ENCODE measurements around the gene CBX5. TPM values are rescaled to one million over a fixed set of nuclear protein-coding genes. Genes with fewer than 3 reads are reported as not detected.

The CBX5 gene
- total RNA-seq, 1 experiment from 2014 or later: 85.5 TPM

DNA sequence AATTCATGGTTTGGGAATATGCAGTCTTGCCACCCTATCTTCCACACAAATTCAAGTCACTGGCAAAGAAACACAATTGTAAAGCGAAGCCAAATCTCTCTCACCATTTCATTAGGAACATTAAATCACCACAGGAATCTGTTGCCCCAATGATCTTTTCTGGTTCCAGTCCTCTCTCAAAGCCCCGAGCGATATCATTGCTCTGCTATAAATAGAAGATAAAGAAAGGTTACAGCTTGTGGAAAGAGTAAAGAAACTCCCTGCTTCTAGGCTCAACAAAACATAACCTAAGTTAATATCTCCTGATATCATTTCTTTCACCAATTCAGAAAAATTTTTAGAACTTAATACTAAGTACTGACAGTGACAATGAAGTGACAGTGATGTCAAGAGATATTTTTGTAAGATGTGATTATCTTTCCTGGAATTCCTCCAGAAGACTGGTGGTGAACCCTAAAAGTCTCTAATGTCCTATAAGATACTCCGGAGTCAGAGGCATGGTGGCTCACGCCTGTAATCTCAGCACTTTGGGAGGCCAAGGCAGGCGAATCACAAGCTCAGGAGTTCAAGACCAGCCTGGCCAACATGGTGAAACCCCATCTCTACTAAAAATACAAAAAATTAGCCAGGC is 33.8 kb downstream of the CBX5 start:
- Histone ChIP-seq H3K36me3 (ENCODE audit: control insufficient read depth, insufficient read depth, low read length) (no peaks in the 10 kb centered on the region; the same call in 1 of the 2 replicates), H3K4me3 (ENCODE audit: low read depth, low read length) (no peak overlapping the region), H3K9me3 (no peaks in the 10 kb centered on the region), H3K27me3 (replicated peaks; ENCODE audit: control insufficient read depth, insufficient read depth, low read length) (no peaks in the 10 kb centered on the region), H3K4me1 (no peaks in the 10 kb centered on the region)
- ChIA-PET POLR2A (no interaction called here), CTCF (interaction anchor here (0.6 to 0.7 kb wide), 2 partner anchors 15 to 529 kb away, joined by 3 read pairs; no protein-coding TSS in a partner anchor)
- DNase-seq: no peak
- intact Hi-C loops (cut with micrococcal nuclease; ENCODE audit: unreplicated experiment): no loop called here
- Mint-ChIP-seq H3K36me3 (ENCODE audit: insufficient read depth, unreplicated experiment) (peaks cover 31% of the 10 kb centered on the region), H3K4me1 (ENCODE audit: low read depth, unreplicated experiment) (no peaks in the 10 kb centered on the region), H3K27ac (ENCODE audit: unreplicated experiment) (no peak overlapping the region), H3K27me3 (ENCODE audit: insufficient read depth, unreplicated experiment) (no peaks in the 10 kb centered on the region), H3K9me3 (ENCODE audit: unreplicated experiment) (no peaks in the 10 kb centered on the region), H3K4me3 (ENCODE audit: unreplicated experiment) (no peak overlapping the region)
- TF ChIP-seq CTCF (IDR thresholded peaks at IDR 0.05; ENCODE audit: insufficient read depth in 1 of 2, low read depth in 1 of 2, low read length in 1 of 2, severe bottlenecking in 1 of 2, unreplicated experiment in 1 of 2): no peak
- no TSS peak for BruUV-seq (replicated peaks)

GRCh38 chr12:54240971-54241588 is 38.8 kb downstream of the CBX5 start:
- ChIA-PET POLR2A (no interaction called here), CTCF (interaction anchor here (0.6 kb wide), 1 partner anchor 84 kb away, joined by 4 read pairs; the partner anchor contains the start of gene COPZ1)
- H3K4me1 ChIP-seq: no peaks in the 10 kb centered on the region
- intact Hi-C loops (cut with micrococcal nuclease; ENCODE audit: unreplicated experiment): no loop called here
- no peaks in the 10 kb centered on the region for H3K36me3 ChIP-seq (ENCODE audit: control insufficient read depth, insufficient read depth, low read length)
- H3K36me3 Mint-ChIP-seq (ENCODE audit: insufficient read depth, unreplicated experiment): peaks cover 6% of the 10 kb centered on the region
- H3K27ac Mint-ChIP-seq (ENCODE audit: unreplicated experiment): no peak overlapping the region
- no peaks in the 10 kb centered on the region for H3K4me1 Mint-ChIP-seq (ENCODE audit: low read depth, unreplicated experiment)
- no peaks in the 10 kb centered on the region for H3K9me3 Mint-ChIP-seq (ENCODE audit: unreplicated experiment)
- DNase-seq: no peak
- H3K27me3 ChIP-seq (replicated peaks; ENCODE audit: control insufficient read depth, insufficient read depth, low read length): no peaks in the 10 kb centered on the region
- H3K4me3 ChIP-seq (ENCODE audit: low read depth, low read length): no peak overlapping the region
- H3K27me3 Mint-ChIP-seq (ENCODE audit: insufficient read depth, unreplicated experiment): no peaks in the 10 kb centered on the region
- H3K4me3 Mint-ChIP-seq (ENCODE audit: unreplicated experiment): no peak overlapping the region
- H3K9me3 ChIP-seq: no peaks in the 10 kb centered on the region
- no peak for TF ChIP-seq CTCF (IDR thresholded peaks at IDR 0.05; ENCODE audit: insufficient read depth in 1 of 2, low read depth in 1 of 2, low read length in 1 of 2, severe bottlenecking in 1 of 2, unreplicated experiment in 1 of 2)
- no TSS peak for BruUV-seq (replicated peaks)

- intact Hi-C loops (cut with micrococcal nuclease; ENCODE audit: unreplicated experiment): no loop called here
- TF ChIP-seq CTCF (IDR thresholded peaks at IDR 0.05; ENCODE audit: insufficient read depth in 1 of 2, low read depth in 1 of 2, low read length in 1 of 2, severe bottlenecking in 1 of 2, unreplicated experiment in 1 of 2): no peak
- no peak overlapping the region for H3K4me3 ChIP-seq (ENCODE audit: low read depth, low read length)
- H3K36me3 ChIP-seq (ENCODE audit: control insufficient read depth, insufficient read depth, low read length): no peaks in the 10 kb centered on the region
- CTCF ChIA-PET: interaction anchor here (0.7 kb wide), 1 partner anchor 114 kb away, joined by 3 read pairs; no protein-coding TSS in a partner anchor
- Mint-ChIP-seq H3K4me1 (ENCODE audit: low read depth, unreplicated experiment) (no peaks in the 10 kb centered on the region), H3K36me3 (ENCODE audit: insufficient read depth, unreplicated experiment) (peaks cover 2% of the 10 kb centered on the region), H3K4me3 (ENCODE audit: unreplicated experiment) (no peak overlapping the region), H3K27ac (ENCODE audit: unreplicated experiment) (no peak overlapping the region), H3K9me3 (ENCODE audit: unreplicated experiment) (no peaks in the 10 kb centered on the region), H3K27me3 (ENCODE audit: insufficient read depth, unreplicated experiment) (no peaks in the 10 kb centered on the region)
- POLR2A ChIA-PET: no interaction called here
- DNase-seq: no peak
- no peaks in the 10 kb centered on the region for H3K27me3 ChIP-seq (replicated peaks; ENCODE audit: control insufficient read depth, insufficient read depth, low read length)
- BruUV-seq (replicated peaks): no TSS peak
- H3K9me3 ChIP-seq: no peaks in the 10 kb centered on the region
- no peaks in the 10 kb centered on the region for H3K4me1 ChIP-seq
Measured at GRCh38 chr12:54240129-54240528, 39.8 kb downstream of the CBX5 start.
